Measurements from ENCODE around the gene VASH2.
"Not testable (repeated sequence)": the region's sequence is repeated elsewhere in the genome, so short reads cannot be mapped to it uniquely, and the experiment has no call there.

Gene VASH2

GRCh38 chr1:212959266-212960220, 9.2 kb downstream of the VASH2 start:
- H3K27ac Mint-ChIP-seq, result no peak overlapping the region
- peaks cover 31% of the 10 kb centered on the region for H3K27me3 Mint-ChIP-seq
- no peak overlapping the region for H3K4me3 Mint-ChIP-seq
- no peaks in the 10 kb centered on the region for H3K36me3 Mint-ChIP-seq (ENCODE audit: low read depth)
- no peaks in the 10 kb centered on the region for H3K4me1 Mint-ChIP-seq (ENCODE audit: low read depth)
- no peaks in the 10 kb centered on the region for H3K9me3 Mint-ChIP-seq

DNA sequence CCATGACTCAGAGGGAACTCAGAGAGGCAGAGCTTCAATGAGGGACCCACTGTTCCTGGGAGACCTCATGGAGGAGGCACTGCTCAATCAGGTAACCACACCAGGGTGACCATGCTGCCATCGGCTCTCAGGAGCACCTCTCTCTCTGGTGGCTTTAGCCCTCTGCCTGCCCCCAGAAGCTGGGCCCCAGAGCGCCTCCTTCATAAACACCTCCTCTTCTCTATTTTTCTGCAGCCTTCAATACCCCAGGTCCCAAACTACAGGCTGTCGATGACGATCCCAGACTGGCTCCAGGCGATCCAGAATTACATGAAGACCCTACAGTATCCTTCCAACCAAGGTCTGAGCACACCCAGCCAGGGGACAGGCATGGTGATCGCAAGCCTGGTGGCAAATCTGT, 10.6 kb downstream of the VASH2 start:
- Mint-ChIP-seq H3K4me1 (ENCODE audit: low read depth) (no peaks in the 10 kb centered on the region), H3K4me3 (no peak overlapping the region), H3K9me3 (no peaks in the 10 kb centered on the region), H3K36me3 (ENCODE audit: low read depth) (no peaks in the 10 kb centered on the region), H3K27me3 (peaks cover 29% of the 10 kb centered on the region), H3K27ac (no peak overlapping the region)

- Mint-ChIP-seq H3K27me3 (peaks cover 24% of the 10 kb centered on the region), H3K9me3 (no peaks in the 10 kb centered on the region), H3K4me1 (ENCODE audit: low read depth) (peaks cover under 1% of the 10 kb centered on the region), H3K27ac (no peak overlapping the region), H3K36me3 (ENCODE audit: low read depth) (no peaks in the 10 kb centered on the region), H3K4me3 (no peak overlapping the region)
These were observed 12.2 kb downstream of the VASH2 start for GRCh38 chr1:212962509-212962908.

- H3K27ac Mint-ChIP-seq, result no peak overlapping the region
- peaks cover 12% of the 10 kb centered on the region for H3K4me1 Mint-ChIP-seq (ENCODE audit: low read depth)
- no peaks in the 10 kb centered on the region for H3K9me3 Mint-ChIP-seq
- H3K36me3 Mint-ChIP-seq (ENCODE audit: low read depth), result no peaks in the 10 kb centered on the region
- H3K4me3 Mint-ChIP-seq, result no peak overlapping the region
- H3K27me3 Mint-ChIP-seq, result peaks cover 28% of the 10 kb centered on the region
These were observed 13.8 kb downstream of the VASH2 start for GRCh38 chr1:212964102-212964501.

DNA sequence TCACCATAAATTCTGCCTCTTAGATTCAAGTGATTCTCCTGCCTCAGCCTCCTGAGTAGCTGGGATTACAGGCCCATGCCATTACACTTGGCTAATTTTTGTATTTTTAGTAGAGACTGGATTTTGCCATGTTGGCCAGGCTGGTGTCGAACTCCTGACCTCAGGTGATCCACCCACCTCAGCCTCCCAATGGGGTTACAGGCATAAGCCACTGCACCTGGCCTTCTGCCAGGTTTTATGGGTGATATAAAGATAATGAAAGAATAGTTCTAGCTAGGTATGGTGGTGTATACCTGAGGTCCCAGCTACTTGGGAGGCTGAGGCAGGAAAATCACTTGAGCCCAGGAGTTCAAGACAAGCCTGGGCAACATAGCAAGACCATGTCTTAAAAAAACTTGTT, 14.7 kb downstream of the VASH2 start:
- not testable (repeated sequence) for H3K36me3 Mint-ChIP-seq (ENCODE audit: low read depth); H3K9me3 Mint-ChIP-seq; H3K27ac Mint-ChIP-seq; H3K4me3 Mint-ChIP-seq
- H3K27me3 Mint-ChIP-seq, result peaks cover 32% of the 10 kb centered on the region
- peaks cover 12% of the 10 kb centered on the region for H3K4me1 Mint-ChIP-seq (ENCODE audit: low read depth)

GRCh38 chr1:212966616-212967015, 16.3 kb downstream of the VASH2 start:
- Mint-ChIP-seq H3K9me3 (no peaks in the 10 kb centered on the region), H3K4me3 (no peak overlapping the region), H3K4me1 (ENCODE audit: low read depth) (peaks cover 12% of the 10 kb centered on the region), H3K36me3 (ENCODE audit: low read depth) (no peaks in the 10 kb centered on the region), H3K27me3 (peaks cover 33% of the 10 kb centered on the region), H3K27ac (no peak overlapping the region)

DNA sequence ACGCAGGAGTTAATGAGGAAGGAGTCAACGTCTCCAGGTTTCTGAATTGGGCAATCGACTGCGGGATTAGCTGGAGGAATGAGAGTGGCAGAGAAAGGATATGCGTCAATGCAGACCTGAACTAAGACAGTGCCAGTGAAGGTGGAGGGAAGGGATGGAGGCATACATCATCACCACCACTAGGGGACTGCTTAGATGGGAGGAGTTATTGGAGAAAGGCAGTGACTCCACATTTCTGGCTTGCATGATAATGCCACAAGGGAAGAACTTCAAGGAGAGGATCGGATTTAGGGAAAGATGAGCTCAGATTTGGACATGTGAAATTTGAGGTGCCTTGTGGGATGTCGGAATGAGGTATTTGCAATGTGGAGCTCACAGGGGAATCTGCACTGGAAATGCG, 17.5 kb downstream of the VASH2 start:
- Mint-ChIP-seq H3K9me3 (no peaks in the 10 kb centered on the region), H3K36me3 (ENCODE audit: low read depth) (no peaks in the 10 kb centered on the region), H3K4me1 (ENCODE audit: low read depth) (peaks cover 12% of the 10 kb centered on the region), H3K4me3 (no peak overlapping the region), H3K27me3 (peaks cover 26% of the 10 kb centered on the region), H3K27ac (no peak overlapping the region)

DNA sequence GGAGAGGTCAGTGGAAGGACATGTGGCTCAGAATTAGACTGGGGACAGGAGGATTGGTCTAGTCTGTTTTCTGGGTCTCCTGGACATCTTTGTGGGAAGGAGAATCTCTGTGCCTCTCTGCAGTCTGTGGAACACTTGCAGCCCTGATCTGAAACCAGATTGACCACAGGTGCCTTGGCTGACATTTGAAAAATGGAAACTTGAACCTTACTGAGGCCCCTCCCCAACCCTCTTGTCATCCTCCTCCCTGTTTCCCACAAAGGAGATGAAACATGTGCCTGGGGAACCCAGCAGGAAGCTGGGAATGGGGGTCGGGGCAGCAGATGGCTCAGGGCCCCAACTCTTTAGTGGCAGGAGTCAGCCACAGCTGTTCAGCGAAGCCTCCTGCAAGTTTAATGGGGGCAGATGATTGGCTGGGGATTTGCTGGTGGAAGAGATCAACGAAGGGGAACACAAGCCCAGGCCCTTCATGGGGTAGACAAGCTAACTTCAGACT, 18.1 kb downstream of the VASH2 start:
- Mint-ChIP-seq H3K27ac (no peak overlapping the region), H3K36me3 (ENCODE audit: low read depth) (no peaks in the 10 kb centered on the region), H3K27me3 (peaks cover 26% of the 10 kb centered on the region), H3K4me1 (ENCODE audit: low read depth) (peaks cover 12% of the 10 kb centered on the region), H3K9me3 (no peaks in the 10 kb centered on the region), H3K4me3 (no peak overlapping the region)

GRCh38 chr1:212970085-212970484, 19.7 kb downstream of the VASH2 start:
- Mint-ChIP-seq H3K4me3 (no peak overlapping the region), H3K27ac (no peak overlapping the region), H3K27me3 (peaks cover 26% of the 10 kb centered on the region), H3K36me3 (ENCODE audit: low read depth) (no peaks in the 10 kb centered on the region), H3K9me3 (no peaks in the 10 kb centered on the region), H3K4me1 (ENCODE audit: low read depth) (peaks cover 12% of the 10 kb centered on the region)

- H3K4me3 Mint-ChIP-seq, result no peak overlapping the region
- no peaks in the 10 kb centered on the region for H3K36me3 Mint-ChIP-seq (ENCODE audit: low read depth)
- no peaks in the 10 kb centered on the region for H3K9me3 Mint-ChIP-seq
- H3K27me3 Mint-ChIP-seq, result peaks cover 22% of the 10 kb centered on the region
- no peak overlapping the region for H3K27ac Mint-ChIP-seq
- peaks cover 12% of the 10 kb centered on the region for H3K4me1 Mint-ChIP-seq (ENCODE audit: low read depth)
These were observed 21.0 kb downstream of the VASH2 start for GRCh38 chr1:212971312-212971711.

- no peaks in the 10 kb centered on the region for H3K9me3 Mint-ChIP-seq
- no peaks in the 10 kb centered on the region for H3K36me3 Mint-ChIP-seq (ENCODE audit: low read depth)
- no peak overlapping the region for H3K27ac Mint-ChIP-seq
- no peak overlapping the region for H3K4me3 Mint-ChIP-seq
- H3K4me1 Mint-ChIP-seq (ENCODE audit: low read depth), result peaks cover 3% of the 10 kb centered on the region
- H3K27me3 Mint-ChIP-seq, result peaks cover 10% of the 10 kb centered on the region
These were observed 23.1 kb downstream of the VASH2 start for GRCh38 chr1:212973426-212973825.

GRCh38 chr1:212973899-212974298, 23.6 kb downstream of the VASH2 start:
- no peaks in the 10 kb centered on the region for H3K36me3 Mint-ChIP-seq (ENCODE audit: low read depth)
- peaks cover 8% of the 10 kb centered on the region for H3K27me3 Mint-ChIP-seq
- peaks cover 5% of the 10 kb centered on the region for H3K4me1 Mint-ChIP-seq (ENCODE audit: low read depth)
- no peaks in the 10 kb centered on the region for H3K9me3 Mint-ChIP-seq
- no peak overlapping the region for H3K27ac Mint-ChIP-seq
- H3K4me3 Mint-ChIP-seq, result no peak overlapping the region

- Mint-ChIP-seq H3K9me3 (no peaks in the 10 kb centered on the region), H3K27ac (no peak overlapping the region), H3K4me1 (ENCODE audit: low read depth) (peaks cover 9% of the 10 kb centered on the region), H3K4me3 (no peak overlapping the region), H3K36me3 (ENCODE audit: low read depth) (no peaks in the 10 kb centered on the region), H3K27me3 (peaks cover 5% of the 10 kb centered on the region)
These were observed 24.4 kb downstream of the VASH2 start for GRCh38 chr1:212974711-212975110.

GRCh38 chr1:212975111-212975918, 25.0 kb downstream of the VASH2 start:
- no peak overlapping the region for H3K27ac Mint-ChIP-seq
- no peaks in the 10 kb centered on the region for H3K27me3 Mint-ChIP-seq
- peaks cover 15% of the 10 kb centered on the region for H3K4me1 Mint-ChIP-seq (ENCODE audit: low read depth)
- H3K9me3 Mint-ChIP-seq, result no peaks in the 10 kb centered on the region
- H3K4me3 Mint-ChIP-seq, result no peak overlapping the region
- H3K36me3 Mint-ChIP-seq (ENCODE audit: low read depth), result no peaks in the 10 kb centered on the region

DNA sequence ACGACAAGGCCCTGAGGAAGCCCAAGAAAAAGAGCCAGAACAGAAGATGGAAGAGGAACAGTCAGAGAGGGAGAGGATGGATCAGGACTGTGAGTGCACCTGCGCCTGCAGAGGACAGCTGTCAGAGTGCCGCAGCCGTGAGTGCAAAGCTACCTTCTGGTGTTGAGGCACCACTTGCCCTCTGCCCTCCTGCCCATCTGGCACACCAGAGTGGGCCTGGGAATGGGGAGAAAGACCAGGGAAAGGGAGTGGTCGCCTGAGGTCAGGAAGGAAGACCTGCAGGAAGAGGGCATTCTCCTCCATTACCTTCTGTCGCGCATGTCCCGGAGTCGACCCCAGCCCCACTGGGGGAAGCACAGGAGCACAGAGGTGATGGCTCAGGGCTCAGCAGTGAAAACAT, 26.2 kb downstream of the VASH2 start:
- no peaks in the 10 kb centered on the region for H3K27me3 Mint-ChIP-seq
- peaks cover 15% of the 10 kb centered on the region for H3K4me1 Mint-ChIP-seq (ENCODE audit: low read depth)
- peak overlapping the region; percentile 22 for H3K27ac Mint-ChIP-seq
- H3K4me3 Mint-ChIP-seq, result no peak overlapping the region
- H3K36me3 Mint-ChIP-seq (ENCODE audit: low read depth), result no peaks in the 10 kb centered on the region
- H3K9me3 Mint-ChIP-seq, result no peaks in the 10 kb centered on the region

Data from stimulated activated naive CD8-positive, alpha-beta T cell treated with anti-CD3 and anti-CD28 coated beads, Interleukin-15, Interleukin-2, amounts not matched to agents 100 ng/mL and 50 ng/mL, for 24 hours (primary cell).